HEK293T (cell line): ENCODE results near the gene SH3PXD2B.
"Not testable (repeated sequence)": the region's sequence is repeated elsewhere in the genome, so short reads cannot be mapped to it uniquely, and the experiment has no call there.

Experiments used
- BHLHE40 ChIP-seq: fragments of 450-650 bp; IDR thresholded peaks from 2 replicates; pipeline ENCODE4 v1.6.1; 2016; ENCODE audit warnings: mild to moderate bottlenecking, moderate library complexity, borderline replicate concordance
- FOXA1 ChIP-seq: fragments of 450-650 bp; IDR thresholded peaks from 2 replicates; pipeline ENCODE4 v1.6.1; 2016; ENCODE audit warnings: mild to moderate bottlenecking
- FOXM1 ChIP-seq: fragments of 450-650 bp; IDR thresholded peaks from 2 replicates; pipeline ENCODE4 v1.6.1; 2017; ENCODE audit warnings: mild to moderate bottlenecking, borderline replicate concordance
- L3MBTL2 ChIP-seq: fragments of 450-650 bp; conservative IDR thresholded peaks from 2 replicates; pipeline ENCODE4 v1.6.1; 2016; ENCODE audit warnings: mild to moderate bottlenecking
- LEF1 ChIP-seq: fragments of 450-650 bp; IDR thresholded peaks from 2 replicates; pipeline ENCODE4 v1.6.1; 2017; ENCODE audit warnings: mild to moderate bottlenecking, borderline replicate concordance
- NFRKB ChIP-seq: fragments of 450-650 bp; IDR thresholded peaks from 2 replicates; pipeline ENCODE4 v1.6.1; 2016; ENCODE audit warnings: mild to moderate bottlenecking, moderate library complexity
- SUZ12 ChIP-seq: fragments of 450-650 bp; IDR thresholded peaks from 2 replicates; pipeline ENCODE4 v1.6.1; 2016; ENCODE audit warnings: mild to moderate bottlenecking
- ZNF384 ChIP-seq: fragments of 450-650 bp; IDR thresholded peaks from 2 replicates; pipeline ENCODE4 v1.6.1; 2016

GRCh38 chr5:172409477-172409876 lies 44.8 kb downstream of the SH3PXD2B start:
- not testable (repeated sequence) for TF ChIP-seq LEF1, FOXM1, L3MBTL2, BHLHE40, FOXA1, SUZ12, ZNF384, NFRKB
